Activated CD4-positive, alpha-beta T cell treated with anti-CD3 and anti-CD28 coated beads, Interleukin-2, amount 10 ng/mL, durations not matched to agents 24 days and 14 days (primary cell): ENCODE measurements around the gene NRXN3. TPM values are rescaled to one million over a fixed set of nuclear protein-coding genes. Genes with fewer than 3 reads are reported as not detected.

Experiments used
- DNase-seq: peaks from one replicate; pipeline ENCODE4 v3.0.0; 2022
- H3K27ac Mint-ChIP-seq: one replicate; pipeline ENCODE4 v1.8.0; 2022; ENCODE audit warnings: mild to moderate bottlenecking, mixed read lengths
- H3K27me3 Mint-ChIP-seq: one replicate; pipeline ENCODE4 v1.8.0; 2022; ENCODE audit warnings: mixed read lengths
- H3K36me3 Mint-ChIP-seq: one replicate; pipeline ENCODE4 v1.8.0; 2022; ENCODE audit warnings: low read depth, mild to moderate bottlenecking, mixed read lengths
- H3K4me1 Mint-ChIP-seq: one replicate; pipeline ENCODE4 v1.8.0; 2021; ENCODE audit warnings: mixed read lengths
- H3K4me3 Mint-ChIP-seq: one replicate; pipeline ENCODE4 v1.8.0; 2022; ENCODE audit warnings: mild to moderate bottlenecking, moderate library complexity, mixed read lengths
- H3K9me3 Mint-ChIP-seq: one replicate; pipeline ENCODE4 v1.8.0; 2021; ENCODE audit warnings: mixed read lengths
- intact Hi-C: fragments of 100-400 bp; cut with micrococcal nuclease; formaldehyde crosslinking; loops from one replicate; pipeline ENCODE4 v1.15.1; 2023
- total RNA-seq: library from RNA; stranded (reverse); gene quantifications from 2 replicates; pipeline ENCODE4 v1.2.3, GENCODE V29; 2022

NRXN3 gene
- total RNA-seq, 1 donor from 2014 or later, result not detected

- DNase-seq, result no peak
- H3K4me1 Mint-ChIP-seq, result no peaks in the 10 kb centered on the region
- no peaks in the 10 kb centered on the region for H3K36me3 Mint-ChIP-seq
- no peaks in the 10 kb centered on the region for H3K9me3 Mint-ChIP-seq
- no peaks in the 10 kb centered on the region for H3K27me3 Mint-ChIP-seq
- no peak overlapping the region for H3K4me3 Mint-ChIP-seq
- intact Hi-C loops, result no loop called here
- H3K27ac Mint-ChIP-seq, result no peak overlapping the region
Observed at GRCh38 chr14:78329371-78329770, 159.2 kb downstream of the NRXN3 start.

DNA sequence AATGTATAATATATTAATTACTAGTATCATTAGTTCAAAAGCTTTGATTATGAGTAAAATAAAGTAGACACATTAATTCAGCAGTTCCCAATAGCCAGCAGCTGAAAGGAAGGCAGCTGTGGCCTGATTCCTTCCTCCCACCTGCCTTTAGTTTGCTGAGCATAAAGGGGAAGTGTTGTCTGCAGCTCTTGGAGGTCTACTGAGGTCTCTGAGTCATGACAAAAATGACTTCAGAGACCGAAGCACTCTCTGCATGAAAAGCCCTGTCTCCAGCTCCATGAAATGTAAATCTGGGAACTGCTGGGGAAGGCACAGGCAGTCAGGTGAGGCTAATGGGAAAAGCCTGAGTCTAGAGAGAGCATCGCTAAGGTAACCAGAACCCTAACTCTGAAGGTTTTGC, 165.4 kb downstream of the NRXN3 start:
- Mint-ChIP-seq H3K27me3 (no peaks in the 10 kb centered on the region), H3K9me3 (no peaks in the 10 kb centered on the region), H3K4me1 (no peaks in the 10 kb centered on the region), H3K4me3 (no peak overlapping the region), H3K27ac (no peak overlapping the region), H3K36me3 (no peaks in the 10 kb centered on the region)
- no peak for DNase-seq
- intact Hi-C loops, result no loop called here

- no peak for DNase-seq
- Mint-ChIP-seq H3K36me3 (no peaks in the 10 kb centered on the region), H3K4me3 (no peak overlapping the region), H3K27ac (no peak overlapping the region), H3K4me1 (no peaks in the 10 kb centered on the region), H3K27me3 (no peaks in the 10 kb centered on the region), H3K9me3 (no peaks in the 10 kb centered on the region)
- intact Hi-C loops, result no loop called here
Observed at GRCh38 chr14:78340250-78340649, 170.1 kb downstream of the NRXN3 start.

DNA sequence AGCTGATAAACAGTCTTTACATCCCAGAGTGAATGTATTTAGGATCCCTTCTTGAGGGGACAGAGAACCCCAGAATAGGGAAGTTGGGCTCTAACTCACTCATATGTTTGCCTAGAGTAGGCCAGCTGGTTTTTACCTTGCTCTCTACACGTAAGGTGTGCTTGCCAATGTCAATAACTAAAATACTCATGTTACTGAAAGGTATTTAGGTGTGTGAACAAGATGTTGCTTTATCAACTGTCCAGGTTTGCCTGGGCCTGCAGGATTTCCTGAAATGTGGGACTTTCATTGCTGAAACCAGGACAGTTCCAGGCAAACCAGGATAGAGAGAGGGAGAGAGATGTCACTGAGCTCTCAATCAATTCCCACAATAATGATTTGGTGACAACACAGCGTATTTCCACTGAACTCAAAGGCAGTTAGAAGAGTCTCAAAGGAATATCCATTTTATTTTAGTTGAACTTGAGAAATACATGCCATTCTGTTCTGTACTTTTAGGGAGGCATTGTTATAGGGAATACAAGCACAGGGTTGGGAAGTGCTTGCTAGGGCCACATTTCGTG, 171.7 kb downstream of the NRXN3 start:
- Mint-ChIP-seq H3K9me3 (no peaks in the 10 kb centered on the region), H3K27me3 (no peaks in the 10 kb centered on the region), H3K36me3 (no peaks in the 10 kb centered on the region), H3K4me3 (no peak overlapping the region), H3K4me1 (no peaks in the 10 kb centered on the region), H3K27ac (no peak overlapping the region)
- DNase-seq, result no peak
- intact Hi-C loops, result no loop called here

DNA sequence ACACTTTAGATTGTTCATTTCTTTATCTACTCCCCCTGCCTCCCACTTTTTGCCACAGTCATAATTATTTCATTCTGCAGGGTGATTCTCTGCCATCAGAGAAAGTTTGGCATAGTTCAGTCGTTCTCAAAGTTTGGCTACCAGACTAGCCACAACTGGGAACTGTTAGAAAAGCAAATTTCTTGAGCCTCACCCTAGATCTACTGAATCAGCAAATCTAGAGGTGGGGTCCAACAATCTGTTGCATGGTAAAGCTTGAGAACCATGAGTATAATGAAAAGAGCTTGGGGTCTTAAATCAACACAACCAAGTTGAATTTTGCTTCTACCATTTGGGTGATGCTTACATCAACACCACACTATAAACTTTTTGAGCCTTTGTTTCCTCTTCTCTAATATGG, 172.7 kb downstream of the NRXN3 start:
- no peak overlapping the region for H3K4me3 Mint-ChIP-seq
- no peaks in the 10 kb centered on the region for H3K9me3 Mint-ChIP-seq
- DNase-seq, result no peak
- no peaks in the 10 kb centered on the region for H3K27me3 Mint-ChIP-seq
- no peaks in the 10 kb centered on the region for H3K36me3 Mint-ChIP-seq
- H3K27ac Mint-ChIP-seq, result no peak overlapping the region
- H3K4me1 Mint-ChIP-seq, result no peaks in the 10 kb centered on the region
- intact Hi-C loops, result no loop called here

DNA sequence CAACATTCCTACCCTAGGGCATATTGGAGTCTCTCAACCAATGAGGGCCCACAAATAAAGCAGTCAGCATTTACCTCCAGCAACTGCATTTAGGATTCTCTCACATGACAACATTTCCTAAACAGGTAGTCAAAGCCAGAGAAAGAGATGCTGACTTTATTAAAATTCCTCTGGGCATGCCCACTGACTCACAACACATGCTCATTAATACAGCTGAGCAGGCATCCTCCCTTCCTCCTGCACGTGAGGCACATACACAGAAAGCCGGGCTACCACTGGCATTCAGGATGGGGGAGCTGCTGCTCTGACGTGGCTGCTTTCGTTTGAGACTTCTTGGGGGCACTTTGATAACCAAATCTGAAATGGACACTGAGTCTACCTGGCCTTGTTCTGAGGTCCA, 174.1 kb downstream of the NRXN3 start:
- Mint-ChIP-seq H3K27me3 (no peaks in the 10 kb centered on the region), H3K4me3 (no peak overlapping the region), H3K27ac (no peak overlapping the region), H3K9me3 (no peaks in the 10 kb centered on the region), H3K36me3 (no peaks in the 10 kb centered on the region), H3K4me1 (no peaks in the 10 kb centered on the region)
- no peak for DNase-seq
- intact Hi-C loops, result no loop called here

GRCh38 chr14:78345131-78345744, 175.1 kb downstream of the NRXN3 start:
- Mint-ChIP-seq H3K36me3 (no peaks in the 10 kb centered on the region), H3K9me3 (no peaks in the 10 kb centered on the region), H3K4me1 (no peaks in the 10 kb centered on the region), H3K27ac (no peak overlapping the region), H3K27me3 (no peaks in the 10 kb centered on the region), H3K4me3 (no peak overlapping the region)
- intact Hi-C loops, result no loop called here
- DNase-seq, result no peak

GRCh38 chr14:78346747-78347146, 176.6 kb downstream of the NRXN3 start:
- H3K27me3 Mint-ChIP-seq, result no peaks in the 10 kb centered on the region
- H3K36me3 Mint-ChIP-seq, result no peaks in the 10 kb centered on the region
- no peak overlapping the region for H3K4me3 Mint-ChIP-seq

GRCh38 chr14:78355109-78355508, 184.9 kb downstream of the NRXN3 start:
- H3K4me3 Mint-ChIP-seq, result no peak overlapping the region
- intact Hi-C loops, result no loop called here
- no peaks in the 10 kb centered on the region for H3K4me1 Mint-ChIP-seq
- H3K36me3 Mint-ChIP-seq, result no peaks in the 10 kb centered on the region
- no peak for DNase-seq
- no peaks in the 10 kb centered on the region for H3K9me3 Mint-ChIP-seq
- no peak overlapping the region for H3K27ac Mint-ChIP-seq
- H3K27me3 Mint-ChIP-seq, result no peaks in the 10 kb centered on the region

More at GRCh38 chr14:78346747-78347146, 176.6 kb downstream of the NRXN3 start:
- Mint-ChIP-seq H3K9me3 (no peaks in the 10 kb centered on the region), H3K4me1 (no peaks in the 10 kb centered on the region), H3K27ac (no peak overlapping the region)
- DNase-seq, result no peak
- intact Hi-C loops, result no loop called here

- Mint-ChIP-seq H3K4me1 (no peaks in the 10 kb centered on the region), H3K4me3 (no peak overlapping the region), H3K27ac (no peak overlapping the region), H3K9me3 (no peaks in the 10 kb centered on the region), H3K27me3 (no peaks in the 10 kb centered on the region), H3K36me3 (no peaks in the 10 kb centered on the region)
- DNase-seq, result no peak
- intact Hi-C loops, result no loop called here
Observed at GRCh38 chr14:78356391-78356790, 186.2 kb downstream of the NRXN3 start.

DNA sequence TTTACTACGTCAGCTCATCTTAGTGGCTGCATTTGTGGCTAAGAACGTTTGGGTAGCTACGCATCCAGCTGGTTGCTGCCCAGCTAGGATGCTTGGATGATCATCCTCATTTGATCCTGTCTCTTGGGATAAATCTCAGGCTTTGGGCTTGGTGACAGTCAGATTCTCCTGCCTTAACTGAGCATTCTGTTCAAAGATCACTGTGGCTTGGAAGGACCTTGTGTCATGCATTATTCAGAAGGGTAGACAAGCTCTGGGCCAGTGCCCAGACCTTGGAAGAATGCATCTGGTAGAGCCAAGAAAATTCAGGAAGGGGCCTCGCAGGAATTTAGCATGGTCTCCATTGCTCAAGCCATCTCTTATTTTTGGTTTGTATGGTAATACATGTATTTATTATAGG, 188.4 kb downstream of the NRXN3 start:
- Mint-ChIP-seq H3K4me1 (no peaks in the 10 kb centered on the region), H3K27ac (no peak overlapping the region), H3K4me3 (no peak overlapping the region), H3K36me3 (no peaks in the 10 kb centered on the region), H3K27me3 (no peaks in the 10 kb centered on the region), H3K9me3 (no peaks in the 10 kb centered on the region)
- no peak for DNase-seq
- intact Hi-C loops, result no loop called here

- DNase-seq, result no peak
- H3K4me1 Mint-ChIP-seq, result no peaks in the 10 kb centered on the region
- intact Hi-C loops, result no loop called here
- H3K36me3 Mint-ChIP-seq, result no peaks in the 10 kb centered on the region
- H3K27ac Mint-ChIP-seq, result no peak overlapping the region
- no peaks in the 10 kb centered on the region for H3K9me3 Mint-ChIP-seq
- H3K4me3 Mint-ChIP-seq, result no peak overlapping the region
- no peaks in the 10 kb centered on the region for H3K27me3 Mint-ChIP-seq
Observed at GRCh38 chr14:78359581-78359980, 189.4 kb downstream of the NRXN3 start.

GRCh38 chr14:78363008-78363407, 192.8 kb downstream of the NRXN3 start:
- Mint-ChIP-seq H3K4me1 (no peaks in the 10 kb centered on the region), H3K4me3 (no peak overlapping the region), H3K36me3 (no peaks in the 10 kb centered on the region), H3K27me3 (no peaks in the 10 kb centered on the region), H3K27ac (no peak overlapping the region), H3K9me3 (no peaks in the 10 kb centered on the region)
- DNase-seq, result no peak
- intact Hi-C loops, result no loop called here

DNA sequence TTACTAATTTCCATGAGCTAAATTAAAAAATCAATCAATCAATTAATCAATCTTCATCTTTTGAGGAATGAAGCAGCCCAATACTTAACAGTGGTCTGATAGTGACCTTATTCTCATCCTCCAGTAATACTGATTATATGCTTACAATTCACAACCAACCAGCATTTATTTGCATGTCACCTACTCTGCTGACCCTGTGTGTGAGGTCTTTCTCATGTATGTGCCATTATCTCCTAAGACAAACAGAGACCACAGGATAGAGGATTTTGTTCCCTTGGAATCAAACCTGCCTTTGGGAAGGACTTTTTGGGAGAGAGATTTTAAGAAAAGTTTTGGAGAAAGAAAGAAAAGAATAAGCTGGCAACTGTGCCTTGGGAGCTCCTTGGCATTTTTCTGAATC, 197.2 kb downstream of the NRXN3 start:
- no peak for DNase-seq
- intact Hi-C loops, result no loop called here
- no peaks in the 10 kb centered on the region for H3K27me3 Mint-ChIP-seq

DNA sequence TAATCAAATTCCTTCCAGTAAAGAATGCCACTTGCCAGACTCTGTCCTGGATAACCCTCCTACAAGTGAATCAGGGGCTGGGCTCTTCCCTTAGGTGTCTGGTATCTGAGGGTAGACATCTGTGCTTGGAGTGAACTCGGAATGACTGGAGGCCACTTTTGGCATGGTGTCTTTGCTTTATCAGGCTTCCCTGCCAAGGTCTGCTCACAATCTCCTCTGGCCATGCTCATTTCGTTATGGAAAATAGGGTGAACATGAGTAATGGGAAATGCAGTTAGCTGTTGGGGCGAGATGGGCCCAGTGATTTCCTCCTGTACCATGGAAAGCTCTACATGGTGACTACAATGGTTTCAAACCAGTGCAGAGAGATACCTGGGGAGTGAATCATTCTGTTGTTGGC, 212.9 kb downstream of the NRXN3 start:
- DNase-seq, result no peak
- no peaks in the 10 kb centered on the region for H3K36me3 Mint-ChIP-seq
- intact Hi-C loops, result no loop called here
- H3K9me3 Mint-ChIP-seq, result no peaks in the 10 kb centered on the region
- H3K4me3 Mint-ChIP-seq, result no peak overlapping the region
- H3K27me3 Mint-ChIP-seq, result no peaks in the 10 kb centered on the region
- no peaks in the 10 kb centered on the region for H3K4me1 Mint-ChIP-seq
- no peak overlapping the region for H3K27ac Mint-ChIP-seq

More for the DNA sequence above, 197.2 kb downstream of the NRXN3 start:
- H3K4me1 Mint-ChIP-seq, result no peaks in the 10 kb centered on the region
- H3K4me3 Mint-ChIP-seq, result no peak overlapping the region
- H3K9me3 Mint-ChIP-seq, result no peaks in the 10 kb centered on the region
- H3K36me3 Mint-ChIP-seq, result no peaks in the 10 kb centered on the region
- H3K27ac Mint-ChIP-seq, result no peak overlapping the region
